Thoracic aorta (tissue), 2 donors: Measurements from ENCODE around the gene OPN1MW2. TPM values are rescaled to one million over a fixed set of nuclear protein-coding genes. Genes with fewer than 3 reads are reported as not detected.
"Not testable (repeated sequence)": the region's sequence is repeated elsewhere in the genome, so short reads cannot be mapped to it uniquely, and the experiment has no call there.

Experiments
- ATAC-seq: fragments of 150-250 bp; one replicate; pipeline ENCODE4 v1.8.0; 2017; ENCODE audit warnings: low read depth; ENCODE audit not compliant: insufficient number of reproducible peaks, low FRiP score
- DNase-seq: peaks from one replicate; pipeline ENCODE4 v3.0.0-alpha.2; 2020; ENCODE audit warnings: low spot score
- H3K27ac ChIP-seq, 2 donors: fragments of 200-600 bp; sonication (generic); 1 replicate in 1 of 2; 2 replicates in 1 of 2; pipeline ENCODE4 v1.5.1; 2016; ENCODE audit warnings: mild to moderate bottlenecking in 2 of 2, moderate library complexity in 2 of 2
- H3K27me3 ChIP-seq: fragments of 200-600 bp; sonication (generic); replicated peaks from 2 replicates; pipeline ENCODE4 v1.6.0; 2016; ENCODE audit warnings: mild to moderate bottlenecking; ENCODE audit not compliant: insufficient read depth
- H3K36me3 ChIP-seq: fragments of 200-600 bp; sonication (generic); one replicate; pipeline ENCODE4 v1.5.1; 2016
- H3K4me1 ChIP-seq, 2 donors: fragments of 200-600 bp; sonication (generic); 1 replicate in 1 of 2; 2 replicates in 1 of 2; pipeline versions ENCODE4 v1.5.1 to v1.6.0; 2016; ENCODE audit warnings: low read depth in 2 of 2, mild to moderate bottlenecking in 1 of 2; ENCODE audit not compliant: control insufficient read depth in 1 of 2
- H3K4me3 ChIP-seq: fragments of 200-600 bp; sonication (generic); 2 replicates; pipeline ENCODE4 v1.5.1; 2016; ENCODE audit warnings: mild to moderate bottlenecking
- H3K9me3 ChIP-seq: fragments of 200-600 bp; sonication (generic); 2 replicates; pipeline ENCODE4 v1.5.1; 2016
- total RNA-seq, 2 donors: library from RNA; depleted of rRNA; stranded (reverse); fragments of >200 nt; gene quantifications; one replicate each; pipeline versions ENCODE4 v1.1.0 to v1.2.3, GENCODE V29; 2016

The OPN1MW2 gene
- total RNA-seq: not detected

- H3K4me1 ChIP-seq, H3K27ac ChIP-seq, H3K36me3 ChIP-seq, H3K4me3 ChIP-seq, H3K27me3 ChIP-seq, DNase-seq, H3K9me3 ChIP-seq, ATAC-seq: not testable (repeated sequence)
Measured at GRCh38 chrX:154219456-154219855, at the start of gene OPN1MW2. Gene OPN1MW2 (plus strand): TSS chrX:154219756. CDS start chrX:154219816, 60 bp downstream.

GRCh38 chrX:154172535-154172943 is 47.0 kb upstream of the OPN1MW2 start:
- not testable (repeated sequence) for H3K4me1 ChIP-seq, H3K27ac ChIP-seq, H3K9me3 ChIP-seq, H3K27me3 ChIP-seq, DNase-seq, H3K36me3 ChIP-seq, ATAC-seq, H3K4me3 ChIP-seq

GRCh38 chrX:154174356-154174755 is 45.2 kb upstream of the OPN1MW2 start:
- not testable (repeated sequence) for H3K36me3 ChIP-seq, DNase-seq, H3K27ac ChIP-seq, H3K4me3 ChIP-seq, H3K4me1 ChIP-seq, H3K27me3 ChIP-seq, ATAC-seq, H3K9me3 ChIP-seq

GRCh38 chrX:154182296-154182695 is 37.3 kb upstream of the OPN1MW2 start, which contains the start of gene OPN1MW:
Gene OPN1MW (plus strand): TSS chrX:154182596. CDS start chrX:154182678, 82 bp downstream.
- not testable (repeated sequence) for ATAC-seq

GRCh38 chrX:154183794-154184193 is 35.8 kb upstream of the OPN1MW2 start:
- not testable (repeated sequence) for H3K4me3 ChIP-seq, H3K27me3 ChIP-seq, H3K36me3 ChIP-seq, H3K9me3 ChIP-seq, ATAC-seq, DNase-seq, H3K4me1 ChIP-seq, H3K27ac ChIP-seq

More at GRCh38 chrX:154182296-154182695, 37.3 kb upstream of the OPN1MW2 start, which contains the start of gene OPN1MW:
- not testable (repeated sequence) for H3K27me3 ChIP-seq, H3K9me3 ChIP-seq, H3K4me1 ChIP-seq, H3K4me3 ChIP-seq, DNase-seq, H3K36me3 ChIP-seq, H3K27ac ChIP-seq

- H3K27ac ChIP-seq: not testable (repeated sequence)
Measured at GRCh38 chrX:154192846-154193245, 26.7 kb upstream of the OPN1MW2 start.

GRCh38 chrX:154194316-154194715 is 25.2 kb upstream of the OPN1MW2 start:
- not testable (repeated sequence) for H3K9me3 ChIP-seq, H3K4me1 ChIP-seq, DNase-seq, ATAC-seq, H3K36me3 ChIP-seq, H3K27me3 ChIP-seq, H3K4me3 ChIP-seq, H3K27ac ChIP-seq

More at GRCh38 chrX:154192846-154193245, 26.7 kb upstream of the OPN1MW2 start:
- H3K4me1 ChIP-seq, H3K4me3 ChIP-seq, DNase-seq, H3K9me3 ChIP-seq, H3K27me3 ChIP-seq, ATAC-seq, H3K36me3 ChIP-seq: not testable (repeated sequence)

GRCh38 chrX:154196466-154196865 is 23.1 kb upstream of the OPN1MW2 start:
- H3K4me3 ChIP-seq, H3K4me1 ChIP-seq, H3K27ac ChIP-seq: not testable (repeated sequence)

GRCh38 chrX:154209670-154210418 is 9.7 kb upstream of the OPN1MW2 start:
- not testable (repeated sequence) for H3K4me3 ChIP-seq, ATAC-seq, H3K9me3 ChIP-seq, H3K27me3 ChIP-seq, DNase-seq, H3K36me3 ChIP-seq, H3K27ac ChIP-seq, H3K4me1 ChIP-seq

More at GRCh38 chrX:154196466-154196865, 23.1 kb upstream of the OPN1MW2 start:
- not testable (repeated sequence) for ATAC-seq, H3K27me3 ChIP-seq, H3K36me3 ChIP-seq, DNase-seq, H3K9me3 ChIP-seq

- H3K4me1 ChIP-seq, H3K9me3 ChIP-seq, H3K27ac ChIP-seq, H3K4me3 ChIP-seq, DNase-seq, H3K27me3 ChIP-seq, ATAC-seq, H3K36me3 ChIP-seq: not testable (repeated sequence)
Measured at GRCh38 chrX:154211057-154211456, 8.5 kb upstream of the OPN1MW2 start.

GRCh38 chrX:154211499-154211898 is 8.1 kb upstream of the OPN1MW2 start:
- not testable (repeated sequence) for H3K36me3 ChIP-seq, H3K9me3 ChIP-seq, ATAC-seq, DNase-seq, H3K4me1 ChIP-seq, H3K27ac ChIP-seq, H3K27me3 ChIP-seq, H3K4me3 ChIP-seq

GRCh38 chrX:154225292-154225691 is 5.7 kb downstream of the OPN1MW2 start:
- not testable (repeated sequence) for DNase-seq, H3K9me3 ChIP-seq, H3K27ac ChIP-seq, H3K4me3 ChIP-seq, H3K4me1 ChIP-seq, H3K36me3 ChIP-seq, H3K27me3 ChIP-seq, ATAC-seq

- H3K9me3 ChIP-seq, DNase-seq, H3K27me3 ChIP-seq, H3K4me1 ChIP-seq, H3K36me3 ChIP-seq, ATAC-seq, H3K27ac ChIP-seq, H3K4me3 ChIP-seq: not testable (repeated sequence)
Measured at GRCh38 chrX:154226706-154227105, 7.2 kb downstream of the OPN1MW2 start.
